Pancreas (tissue), 10 donors: Measurements from ENCODE around the gene GABRA4. TPM values are rescaled to one million over a fixed set of nuclear protein-coding genes. Genes with fewer than 3 reads are reported as not detected.

Experiments
- ATAC-seq, 4 donors: fragments of 200-7000 bp; cut with Tn5 transposase; one replicate each; pipeline versions ENCODE4 v1.8.0 to v1.9.1; 2020; ENCODE audit warnings: mild to moderate bottlenecking in 4 of 4, moderate library complexity in 4 of 4
- DNase-seq, 6 donors: peaks; one replicate each; pipeline ENCODE4 v3.0.0-alpha.2; 2020
- FAIRE-seq: peaks from 2 replicates; lab custom pipeline; 2012; peaks lifted over from hg19 to GRCh38; lab: Jason Lieb, UNC
- H3K27ac ChIP-seq, 4 donors: fragments of 200-600 bp; sonication (generic); 1 replicate in 3 of 4; 2 replicates in 1 of 4; pipeline versions ENCODE4 v1.5.0 to v1.8.0; 2020
- H3K27me3 ChIP-seq, 4 donors: fragments of 200-600 bp; one replicate each; pipeline ENCODE4 v1.8.0; 2021
- H3K36me3 ChIP-seq, 3 donors: fragments of 200-600 bp; sonication (generic) in 1 of 3; one replicate each; pipeline versions ENCODE4 v1.5.0 to v1.8.0; 2020 to 2021
- H3K4me1 ChIP-seq, 3 donors: fragments of 200-600 bp; one replicate each; pipeline ENCODE4 v1.8.0; 2021
- H3K4me3 ChIP-seq, 4 donors: fragments of 200-600 bp; sonication (generic) in 2 of 4; one replicate each; pipeline versions ENCODE4 v1.5.0 to v1.8.0; 2020 to 2021
- H3K9me3 ChIP-seq, 4 donors: fragments of 200-600 bp; one replicate each; pipeline ENCODE4 v1.8.0; 2021
- CTCF ChIP-seq, 4 donors: fragments of 200-600 bp; sonication (generic) in 3 of 4; IDR thresholded peaks; one replicate each; pipeline versions ENCODE4 v1.5.0 to v1.8.0; 2021; ENCODE audit warnings: antibody characterized with exemption in 4 of 4
- WGBS, 2 donors: extraction: QIAGEN DNeasy Blood & Tissue Kit; methylation state at CpG; one replicate each; pipeline ENCODE4 v1.1.7; 2013; 5-methylcytosine and 5-hydroxymethylcytosine counted together
- intact Hi-C, 3 donors: fragments of 100-400 bp; cut with DNase I; formaldehyde crosslinking; loops; one replicate each; pipeline versions ENCODE4 v1.11.1 to v1.14.2; 2022
- polyA plus RNA-seq, 2 donors: library from polyadenylated mRNA; stranded (reverse); fragments of 200-250 nt; gene quantifications; one replicate each; pipeline ENCODE4 v1.2.3, GENCODE V29; 2013
- total RNA-seq, 6 donors: library from RNA; stranded (reverse); fragmentation: NEBNext Ultra II Directional in 4 of 6; extraction: Animal tissue kit (Norgen Biotek cat#: 25700) in 4 of 6; gene quantifications; one replicate each; pipeline versions ENCODE4 v1.2.1 to v1.2.4, GENCODE V29; 2021 to 2023
- donor health status: healthy with polysubstance abuse.
- donor health status: DM: no; HTN: no; CAD: no; lungs with moderate emphysema.
- donor health status: DM: no; HTN: no; CAD: no.
- donor health status: control.
- donor health status: control.
- donor health status: Bipolar disorder and iron deficiency.
- donor health status: DM: yes; HTN: yes; CAD: no.
- donor health status: DM: no; HTN: no; CAD: no.
- donor health status: DM: no; HTN: no; CAD: no.
- donor health status: DM: yes; HTN: yes; CAD: no.

Gene GABRA4
- total and polyA plus RNA-seq, 8 donors: 0.03 to 0.14 (median 0.06) TPM; not detected in 4

- WGBS, 2 donors: 1 to 2% methylated on average over 19 of the region's 19 CpGs
- peak in 1 of 6 donors; percentile 10 for DNase-seq
- Histone ChIP-seq H3K36me3 (no peaks in the 10 kb centered on the region), H3K27ac (no peak overlapping the region), H3K27me3 (peaks cover 0 to 10% (median 0%) of the 10 kb centered on the region in 4 donors), H3K4me1 (no peaks in the 10 kb centered on the region), H3K4me3 (peak overlapping the region; percentile 10 to 47 (median 27)), H3K9me3 (no peaks in the 10 kb centered on the region)
- no peak for TF ChIP-seq CTCF (IDR thresholded peaks at IDR 0.05)
- intact Hi-C loops: loop anchor here in 1 of 3 donors (10.0 kb wide), 1 partner anchor 207 kb away; no protein-coding TSS in a partner anchor
- FAIRE-seq: no peak
- ATAC-seq: peak; percentile 47 to 74 (median 55)
Observed at GRCh38 chr4:47031751-47032404, 38.5 kb upstream of the GABRA4 start.

GRCh38 chr4:47031011-47031678, 37.8 kb upstream of the GABRA4 start, which contains the start of gene GABRB1:
Gene GABRB1 (plus strand): TSS chr4:47031567.
- H3K4me3 ChIP-seq: peak within 1 kb of the TSS; percentile 10 to 47 (median 27)
- H3K4me1 ChIP-seq: no peaks in the 10 kb centered on the region
- no peak for FAIRE-seq
- H3K27me3 ChIP-seq: peaks cover 0 to 10% (median 0%) of the 10 kb centered on the region in 4 donors
- no peaks in the 10 kb centered on the region for H3K9me3 ChIP-seq
- H3K27ac ChIP-seq: no peak within 1 kb of the TSS
- H3K36me3 ChIP-seq: no peaks in the 10 kb centered on the region
- intact Hi-C loops: loop anchor here in 1 of 3 donors (10.0 kb wide), 1 partner anchor 206 kb away; no protein-coding TSS in a partner anchor
- WGBS, 2 donors: 4% methylated on average over 20 of the region's 20 CpGs
- ATAC-seq: peak; percentile 66 to 72 (median 68)
- no peak for TF ChIP-seq CTCF (IDR thresholded peaks at IDR 0.05)
- DNase-seq: peak; percentile 31 to 90 (median 62)

DNA sequence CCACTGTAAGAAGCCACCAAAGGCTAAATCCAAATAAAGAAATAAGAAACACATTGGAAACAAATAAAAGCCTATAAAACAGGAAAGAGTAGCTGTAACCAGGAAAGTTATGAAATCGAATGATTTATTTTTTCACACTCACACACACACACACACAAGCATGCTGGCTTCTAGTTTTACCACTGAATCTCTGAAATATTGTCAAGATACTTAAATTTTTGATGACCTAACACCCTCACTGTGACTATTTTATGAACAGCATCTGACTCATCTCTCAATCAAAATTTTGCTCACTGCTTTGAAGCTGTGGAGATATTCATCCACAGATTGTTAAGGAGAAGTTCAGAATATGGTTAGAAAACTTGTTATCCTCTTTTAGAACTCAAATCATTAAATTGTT, 24.1 kb upstream of the GABRA4 start:
- no peak for ATAC-seq
- no peaks in the 10 kb centered on the region for H3K36me3 ChIP-seq
- no peaks in the 10 kb centered on the region for H3K4me1 ChIP-seq
- H3K27me3 ChIP-seq: no peaks in the 10 kb centered on the region
- WGBS, 2 donors: 48 to 58% methylated on average over 1 of the region's 1 CpG
- no peak for DNase-seq
- no peak for TF ChIP-seq CTCF (IDR thresholded peaks at IDR 0.05)
- intact Hi-C loops: no loop called here
- H3K27ac ChIP-seq: no peak overlapping the region
- no peak for FAIRE-seq
- no peak overlapping the region for H3K4me3 ChIP-seq
- H3K9me3 ChIP-seq: no peaks in the 10 kb centered on the region

GRCh38 chr4:47017081-47017480, 23.7 kb upstream of the GABRA4 start:
- 74 to 84% methylated on average over 4 of the region's 4 CpGs for WGBS, 2 donors
- no peak for TF ChIP-seq CTCF (IDR thresholded peaks at IDR 0.05)

More at GRCh38 chr4:47017081-47017480, 23.7 kb upstream of the GABRA4 start:
- H3K4me1 ChIP-seq: no peaks in the 10 kb centered on the region
- H3K4me3 ChIP-seq: no peak overlapping the region
- H3K27ac ChIP-seq: no peak overlapping the region
- H3K27me3 ChIP-seq: no peaks in the 10 kb centered on the region
- FAIRE-seq: no peak
- H3K36me3 ChIP-seq: no peaks in the 10 kb centered on the region
- intact Hi-C loops: no loop called here
- H3K9me3 ChIP-seq: no peaks in the 10 kb centered on the region
- DNase-seq: no peak
- no peak for ATAC-seq
